Measurements from ENCODE around the gene TSEN15. TPM values are rescaled to one million over a fixed set of nuclear protein-coding genes. Genes with fewer than 3 reads are reported as not detected.

Gene TSEN15
- total RNA-seq, 4 donors from 2014 or later = 9.1 to 18.2 (median 11.1) TPM

DNA sequence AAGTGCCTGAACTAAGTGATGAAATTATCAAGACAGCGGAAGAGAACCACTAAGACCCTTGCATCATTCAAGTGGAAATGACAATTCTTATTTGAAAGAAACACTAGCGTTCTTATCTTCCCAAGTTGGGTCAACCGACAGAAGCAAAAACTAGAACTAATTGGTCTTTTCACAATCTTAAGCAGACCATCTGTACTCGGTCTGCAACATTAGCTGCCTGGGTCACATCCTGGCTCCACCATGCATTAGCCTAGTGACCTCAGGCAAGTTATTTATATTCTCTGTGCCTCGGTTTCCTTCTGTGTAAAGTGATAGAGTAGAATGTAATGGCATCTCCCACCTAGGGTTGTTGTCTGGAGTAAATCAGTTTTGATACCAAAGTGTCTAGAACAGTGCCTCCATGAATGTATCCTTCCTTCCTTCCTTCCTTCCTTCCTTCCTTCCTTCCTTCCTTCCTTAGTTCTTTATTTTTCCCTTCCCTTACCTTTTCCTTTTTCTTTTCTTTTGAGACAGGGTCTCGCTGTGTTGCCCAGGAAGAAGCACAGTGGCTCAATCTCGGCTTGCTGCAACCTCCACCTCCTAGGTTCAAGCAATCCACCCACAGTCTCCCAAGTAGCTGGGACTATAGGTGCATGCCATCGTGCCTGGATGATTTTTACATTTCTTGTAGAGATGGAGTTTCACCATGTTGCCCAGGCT lies 20.0 kb upstream of the TSEN15 start:
- TF ChIP-seq POLR2A (IDR thresholded peaks at IDR 0.05) = no peak
- TF ChIP-seq, protein P1, sequence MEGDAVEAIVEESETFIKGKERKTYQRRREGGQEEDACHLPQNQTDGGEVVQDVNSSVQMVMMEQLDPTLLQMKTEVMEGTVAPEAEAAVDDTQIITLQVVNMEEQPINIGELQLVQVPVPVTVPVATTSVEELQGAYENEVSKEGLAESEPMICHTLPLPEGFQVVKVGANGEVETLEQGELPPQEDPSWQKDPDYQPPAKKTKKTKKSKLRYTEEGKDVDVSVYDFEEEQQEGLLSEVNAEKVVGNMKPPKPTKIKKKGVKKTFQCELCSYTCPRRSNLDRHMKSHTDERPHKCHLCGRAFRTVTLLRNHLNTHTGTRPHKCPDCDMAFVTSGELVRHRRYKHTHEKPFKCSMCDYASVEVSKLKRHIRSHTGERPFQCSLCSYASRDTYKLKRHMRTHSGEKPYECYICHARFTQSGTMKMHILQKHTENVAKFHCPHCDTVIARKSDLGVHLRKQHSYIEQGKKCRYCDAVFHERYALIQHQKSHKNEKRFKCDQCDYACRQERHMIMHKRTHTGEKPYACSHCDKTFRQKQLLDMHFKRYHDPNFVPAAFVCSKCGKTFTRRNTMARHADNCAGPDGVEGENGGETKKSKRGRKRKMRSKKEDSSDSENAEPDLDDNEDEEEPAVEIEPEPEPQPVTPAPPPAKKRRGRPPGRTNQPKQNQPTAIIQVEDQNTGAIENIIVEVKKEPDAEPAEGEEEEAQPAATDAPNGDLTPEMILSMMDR (IDR thresholded peaks at IDR 0.05) = no peak
- Histone ChIP-seq H3K27ac (no peak overlapping the region), H3K27me3 (peaks cover 0 to 2% of the 10 kb centered on the region in 2 donors)

DNA sequence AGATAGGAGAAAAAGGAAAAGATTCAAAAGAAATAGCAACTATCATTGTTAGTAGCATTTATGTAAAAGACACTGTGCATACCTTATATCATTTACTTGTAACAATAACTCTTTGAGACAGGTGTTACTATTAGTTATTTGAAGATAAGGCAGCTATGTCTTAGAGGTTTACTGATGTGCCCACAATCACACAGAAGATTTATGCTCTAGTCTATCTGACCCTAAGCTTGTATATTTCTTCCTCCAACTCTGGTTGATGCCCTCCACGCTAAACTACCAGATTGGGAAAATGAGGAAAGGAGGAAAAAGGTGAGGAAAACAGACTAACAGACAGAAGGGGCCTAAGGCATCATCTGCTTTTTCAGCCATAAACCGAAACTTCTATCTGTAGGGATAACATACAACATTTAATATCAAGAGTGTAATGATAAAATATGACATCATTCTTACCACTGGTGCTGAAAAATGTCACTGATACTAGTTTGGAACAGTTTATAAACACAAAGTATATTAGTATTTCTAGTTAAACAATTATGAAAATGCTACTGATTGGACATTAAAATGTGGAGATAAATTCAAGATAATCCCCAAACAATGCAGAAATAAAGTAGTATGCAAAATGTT lies 19.1 kb upstream of the TSEN15 start:
- TF ChIP-seq, protein P1 (IDR thresholded peaks at IDR 0.05) = no peak
- no peak for TF ChIP-seq POLR2A (IDR thresholded peaks at IDR 0.05)
- no peak for DNase-seq
- Histone ChIP-seq H3K27me3 (peaks cover 0 to 9% of the 10 kb centered on the region in 2 donors), H3K9me3 (no peaks in the 10 kb centered on the region), H3K36me3 (no peaks in the 10 kb centered on the region), H3K4me3 (no peak overlapping the region), H3K27ac (no peak overlapping the region), H3K4me1 (peaks cover 0 to 14% (median 4%) of the 10 kb centered on the region in 4 donors)

More for the DNA sequence above, 20.0 kb upstream of the TSEN15 start:
- H3K36me3 ChIP-seq = no peaks in the 10 kb centered on the region
- peaks cover 0 to 6% (median 3%) of the 10 kb centered on the region in 4 donors for H3K4me1 ChIP-seq
- no peak overlapping the region for H3K4me3 ChIP-seq
- H3K9me3 ChIP-seq = no peaks in the 10 kb centered on the region
- DNase-seq = no peak

DNA sequence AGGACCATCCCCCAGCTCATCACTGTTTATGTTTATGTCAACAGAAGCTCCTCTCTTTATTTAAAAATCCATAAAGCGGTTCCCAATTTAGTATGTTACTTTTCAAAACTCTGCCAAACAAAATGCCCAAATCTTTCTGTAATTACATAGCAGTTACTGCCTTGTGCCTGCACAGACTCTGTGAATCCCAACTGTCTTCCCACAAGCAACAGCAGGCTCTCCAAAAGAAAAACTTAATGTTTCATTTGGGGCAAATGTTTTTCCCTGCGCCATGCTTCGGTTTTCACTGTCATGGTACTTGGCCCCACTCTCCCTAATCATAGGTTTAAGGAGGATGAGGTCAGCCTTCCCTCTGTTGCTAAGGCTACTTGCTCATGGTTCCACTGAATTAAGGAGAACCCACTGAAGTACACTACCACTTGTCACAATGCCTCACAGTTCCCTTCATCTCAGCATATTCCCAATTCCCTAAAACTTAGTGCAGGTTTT lies 18.6 kb upstream of the TSEN15 start:
- Histone ChIP-seq H3K27me3 (peaks cover 0 to 9% of the 10 kb centered on the region in 2 donors), H3K36me3 (no peaks in the 10 kb centered on the region), H3K27ac (no peak overlapping the region), H3K4me3 (no peak overlapping the region), H3K4me1 (peaks cover 0 to 19% (median 4%) of the 10 kb centered on the region in 4 donors), H3K9me3 (no peaks in the 10 kb centered on the region)
- TF ChIP-seq, protein P1 (IDR thresholded peaks at IDR 0.05) = no peak
- no peak for TF ChIP-seq POLR2A (IDR thresholded peaks at IDR 0.05)
- DNase-seq = no peak

DNA sequence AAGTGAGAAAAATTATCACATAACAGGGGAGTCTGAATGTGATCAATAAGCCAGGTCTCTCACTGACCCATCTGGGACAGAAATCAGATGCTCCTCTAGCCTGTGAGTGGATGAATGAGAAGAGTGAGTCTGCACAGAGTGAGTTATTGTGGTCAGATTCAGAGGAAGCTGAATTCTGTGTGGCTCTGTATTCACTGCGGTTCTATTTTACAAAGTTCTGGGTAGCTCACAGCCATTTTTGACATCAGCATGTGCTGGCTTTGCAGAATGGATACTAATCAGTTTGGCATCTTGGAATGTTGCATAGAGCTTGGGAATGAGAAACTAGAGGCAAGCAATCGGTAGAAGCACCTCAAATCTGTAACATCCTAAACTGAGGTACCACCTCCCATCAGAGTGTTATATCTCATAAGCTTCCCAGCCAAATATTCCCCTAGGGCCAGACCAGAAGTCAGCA lies 17.8 kb upstream of the TSEN15 start:
- Histone ChIP-seq H3K9me3 (no peaks in the 10 kb centered on the region), H3K4me1 (peaks cover 0 to 19% (median 4%) of the 10 kb centered on the region in 4 donors), H3K27me3 (peaks cover 0 to 9% of the 10 kb centered on the region in 2 donors), H3K36me3 (no peaks in the 10 kb centered on the region), H3K27ac (no peak overlapping the region), H3K4me3 (no peak overlapping the region)
- TF ChIP-seq, protein P1 (IDR thresholded peaks at IDR 0.05) = no peak
- no peak for TF ChIP-seq POLR2A (IDR thresholded peaks at IDR 0.05)
- no peak for DNase-seq

DNA sequence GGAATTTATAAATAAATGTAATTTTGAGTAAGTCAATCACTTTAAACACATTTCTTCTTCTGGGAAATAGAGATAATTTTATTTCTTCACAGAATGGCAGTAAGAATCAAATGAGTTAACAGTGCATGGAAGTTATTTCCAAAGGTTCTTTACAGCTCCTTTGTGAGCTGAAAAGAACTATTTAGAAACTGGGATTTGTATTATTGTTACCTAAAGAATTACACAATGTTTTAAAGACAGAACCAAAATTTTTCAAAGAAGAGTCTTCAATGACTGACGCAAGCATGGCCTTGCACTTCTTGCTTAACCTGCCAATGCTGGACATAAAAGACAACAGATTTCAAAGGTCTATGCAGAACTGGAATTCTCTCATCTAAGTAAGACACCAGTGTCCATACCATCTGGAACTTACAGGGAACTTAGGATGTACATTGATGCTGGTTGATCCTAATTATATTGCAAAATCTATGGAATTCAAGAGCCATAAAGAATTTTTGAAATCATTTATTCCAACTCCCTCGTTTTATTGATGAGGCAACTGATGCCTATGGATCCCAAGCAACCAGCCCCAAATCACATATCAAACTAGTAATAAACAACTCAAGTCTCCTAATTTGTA lies 16.7 kb upstream of the TSEN15 start:
- no peaks in the 10 kb centered on the region for H3K9me3 ChIP-seq
- no peak for TF ChIP-seq POLR2A (IDR thresholded peaks at IDR 0.05)
- TF ChIP-seq, protein P1 (IDR thresholded peaks at IDR 0.05) = no peak
- H3K4me3 ChIP-seq = no peak overlapping the region
- H3K27ac ChIP-seq = no peak overlapping the region
- peaks cover 0 to 19% (median 4%) of the 10 kb centered on the region in 4 donors for H3K4me1 ChIP-seq
- DNase-seq = no peak
- H3K27me3 ChIP-seq = peaks cover 0 to 9% of the 10 kb centered on the region in 2 donors
- no peaks in the 10 kb centered on the region for H3K36me3 ChIP-seq
